NOMO-1 treated with dmso at 0.1 percent for 144 hours (cell line): Measurements from ENCODE around the gene TBC1D22A.

Experiments used
- DNase-seq: peaks from one replicate; lab custom pipeline; 2025; ENCODE audit not compliant: unreplicated experiment; lab: John Stamatoyannopoulos, UW

The TBC1D22A gene

GRCh38 chr22:47091921-47092700, 329.7 kb downstream of the TBC1D22A start:
- DNase-seq = no peak

GRCh38 chr22:47092896-47093311, 330.5 kb downstream of the TBC1D22A start:
- DNase-seq = no peak

- no peak for DNase-seq
Measured at GRCh38 chr22:47093720-47094119, 331.3 kb downstream of the TBC1D22A start.

GRCh38 chr22:47094861-47095330, 332.4 kb downstream of the TBC1D22A start:
- no peak for DNase-seq

GRCh38 chr22:47095395-47096122, 333.1 kb downstream of the TBC1D22A start:
- DNase-seq = no peak

GRCh38 chr22:47098121-47098520, 335.7 kb downstream of the TBC1D22A start:
- DNase-seq = no peak

GRCh38 chr22:47098554-47098953, 336.1 kb downstream of the TBC1D22A start:
- DNase-seq = no peak

- no peak for DNase-seq
Measured at GRCh38 chr22:47100019-47100418, 337.6 kb downstream of the TBC1D22A start.

- no peak for DNase-seq
Measured at GRCh38 chr22:47100646-47101200, 338.3 kb downstream of the TBC1D22A start.

GRCh38 chr22:47101321-47101885, 339.0 kb downstream of the TBC1D22A start:
- DNase-seq = no peak

GRCh38 chr22:47102081-47102480, 339.6 kb downstream of the TBC1D22A start:
- DNase-seq = no peak

- DNase-seq = no peak
Measured at GRCh38 chr22:47102648-47103047, 340.2 kb downstream of the TBC1D22A start.

GRCh38 chr22:47105085-47105484, 342.6 kb downstream of the TBC1D22A start:
- no peak for DNase-seq

GRCh38 chr22:47106806-47107205, 344.4 kb downstream of the TBC1D22A start:
- DNase-seq = no peak

- no peak for DNase-seq
Measured at GRCh38 chr22:47107431-47107830, 345.0 kb downstream of the TBC1D22A start.

GRCh38 chr22:47110817-47111443, 348.5 kb downstream of the TBC1D22A start:
- DNase-seq = no peak

GRCh38 chr22:47111626-47112581, 349.5 kb downstream of the TBC1D22A start:
- no peak for DNase-seq

- no peak for DNase-seq
Measured at GRCh38 chr22:47112582-47112965, 350.1 kb downstream of the TBC1D22A start.

GRCh38 chr22:47112994-47113852, 350.8 kb downstream of the TBC1D22A start:
- DNase-seq = no peak
